Small intestine (tissue), 7 donors: Measurements from ENCODE around the gene CABP5. TPM values are rescaled to one million over a fixed set of nuclear protein-coding genes. Genes with fewer than 3 reads are reported as not detected.

Experiments used
- DNase-seq, 2 donors: peaks; one replicate each; pipeline versions ENCODE4 v3.0.0 to v3.0.0-alpha.2; 2013
- FAIRE-seq: peaks from 2 replicates; lab custom pipeline; 2012; peaks lifted over from hg19 to GRCh38; lab: Jason Lieb, UNC
- H3K27ac ChIP-seq, 3 donors: one replicate each; pipeline ENCODE4 v1.5.1; 2013; ENCODE audit warnings: low read length in 2 of 3, mild to moderate bottlenecking in 2 of 3, control low read depth in 1 of 3, inconsistent platforms in 1 of 3, low read depth in 1 of 3, moderate library complexity in 1 of 3
- H3K27me3 ChIP-seq, 3 donors: one replicate each; pipeline ENCODE4 v1.6.1; 2013; ENCODE audit warnings: low read length in 3 of 3, inconsistent platforms in 1 of 3; ENCODE audit not compliant: control insufficient read depth in 3 of 3, insufficient read depth in 3 of 3
- H3K36me3 ChIP-seq, 3 donors: one replicate each; pipeline ENCODE4 v1.6.1; 2013; ENCODE audit warnings: low read length in 3 of 3, inconsistent platforms in 1 of 3, low read depth in 1 of 3, mild to moderate bottlenecking in 1 of 3, moderate library complexity in 1 of 3; ENCODE audit not compliant: control insufficient read depth in 3 of 3, insufficient read depth in 2 of 3
- H3K4me1 ChIP-seq, 3 donors: one replicate each; pipeline ENCODE4 v1.6.1; 2013; ENCODE audit warnings: low read length in 2 of 3, inconsistent platforms in 1 of 3, low read depth in 1 of 3, mild to moderate bottlenecking in 1 of 3, moderate library complexity in 1 of 3; ENCODE audit not compliant: control insufficient read depth in 3 of 3, insufficient read depth in 2 of 3
- H3K4me3 ChIP-seq, 3 donors: one replicate each; pipeline ENCODE4 v1.5.1; 2013; ENCODE audit warnings: low read length in 3 of 3, control low read depth in 1 of 3, inconsistent platforms in 1 of 3, low read depth in 1 of 3, mild to moderate bottlenecking in 1 of 3, moderate library complexity in 1 of 3
- H3K9me3 ChIP-seq, 2 donors: one replicate each; pipeline ENCODE4 v1.6.1; 2013; ENCODE audit warnings: low read depth in 1 of 2, low read length in 1 of 2; ENCODE audit not compliant: control insufficient read depth in 2 of 2, insufficient read depth in 1 of 2
- WGBS, 3 donors: extraction: QIAGEN DNeasy Blood & Tissue Kit; methylation state at CpG; one replicate each; pipeline ENCODE4 v1.1.7; 2013; 5-methylcytosine and 5-hydroxymethylcytosine counted together
- polyA plus RNA-seq, 4 donors: library from polyadenylated mRNA; stranded (reverse) in 3 of 4; unstranded in 1 of 4; fragments of 200-250 nt in 3 of 4; fragments of 120-200 nt in 1 of 4; gene quantifications; one replicate each; pipeline versions ENCODE4 v1.2.1 to v1.2.3, GENCODE V29; 2013
- donor health status: healthy with polysubstance abuse.
- donor health status: control.
- donor health status: control.
- donor health status: Bipolar disorder and iron deficiency.
- donor health status: healthy.

Gene CABP5
- polyA plus RNA-seq, 4 donors: not detected

DNA sequence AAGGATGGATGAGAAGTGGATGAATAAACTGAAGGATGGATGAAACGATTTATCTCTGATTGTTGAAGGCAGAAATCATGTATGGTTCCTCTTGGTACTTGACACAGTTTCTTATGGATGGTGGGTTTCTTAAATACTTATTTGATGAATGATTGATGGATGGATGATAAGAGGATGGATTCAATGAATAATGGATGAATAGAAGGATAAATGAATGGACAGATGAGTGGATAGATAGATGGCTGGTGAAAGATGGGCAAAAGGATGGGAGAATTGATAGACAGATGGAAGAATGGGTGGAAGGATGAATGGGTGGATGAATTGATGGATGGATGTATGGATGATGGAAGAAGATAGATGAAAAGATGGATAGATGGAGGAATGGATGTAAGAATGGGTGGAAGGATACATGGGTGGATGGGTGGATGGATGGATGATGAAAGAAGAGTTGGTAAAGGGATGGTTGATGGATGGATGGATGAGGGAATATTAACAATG lies 47.6 kb downstream of the CABP5 start:
- Histone ChIP-seq H3K4me3 (no peak overlapping the region), H3K9me3 (peaks cover 0 to 3% of the 10 kb centered on the region in 2 donors), H3K27ac (no peak overlapping the region), H3K27me3 (peaks cover 0 to 2% (median 0%) of the 10 kb centered on the region in 3 donors), H3K4me1 (no peaks in the 10 kb centered on the region), H3K36me3 (no peaks in the 10 kb centered on the region)
- FAIRE-seq (no peak), DNase-seq (no peak)
- 60 to 76% (median 67%) methylated on average over 1 of the region's 1 CpG for WGBS, 3 donors

DNA sequence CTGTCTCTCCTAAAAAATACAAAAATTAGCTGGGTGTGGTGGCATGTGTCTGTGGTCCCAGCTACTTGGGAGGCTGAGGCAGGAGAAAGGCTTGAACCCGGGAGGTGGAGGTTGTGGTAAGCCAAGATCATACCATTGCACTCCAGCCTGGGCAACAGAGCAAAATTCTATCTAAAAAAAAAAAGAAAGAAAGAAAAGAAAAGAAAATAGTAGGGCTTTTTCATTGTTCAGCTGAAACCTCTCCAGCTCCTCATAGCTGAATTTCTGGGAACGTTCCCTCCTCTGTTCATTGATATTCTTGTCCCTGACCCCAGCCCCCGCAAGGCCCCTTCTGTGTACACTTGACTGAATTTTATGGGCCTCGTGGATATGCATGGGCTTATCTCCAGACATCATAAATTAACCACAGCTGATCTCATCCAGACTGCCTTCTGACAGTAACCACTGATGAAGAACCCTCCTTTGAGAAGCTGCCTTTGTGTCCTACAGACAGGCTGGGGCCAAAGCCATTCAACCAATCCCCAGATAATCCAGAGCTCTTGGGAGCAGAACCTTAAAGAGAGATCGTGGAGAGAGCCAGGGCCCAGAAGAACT lies 49.6 kb downstream of the CABP5 start, which contains the start of gene ELSPBP1:
Gene ELSPBP1, plus strand, starts transcription at position 424 of the 594 bp plus-strand sequence. CDS start 14,036 bp downstream, outside the sequence.
- Histone ChIP-seq H3K4me3 (no peak within 1 kb of the TSS), H3K4me1 (no peaks in the 10 kb centered on the region), H3K27me3 (peaks cover 0 to 6% (median 0%) of the 10 kb centered on the region in 3 donors), H3K9me3 (no peaks in the 10 kb centered on the region), H3K27ac (no peak within 1 kb of the TSS), H3K36me3 (no peaks in the 10 kb centered on the region)
- DNase-seq (peak in 1 of 2 donors; percentile 5), FAIRE-seq (no peak)
- 31 to 39% (median 35%) methylated on average over 5 of the region's 5 CpGs for WGBS, 3 donors

DNA sequence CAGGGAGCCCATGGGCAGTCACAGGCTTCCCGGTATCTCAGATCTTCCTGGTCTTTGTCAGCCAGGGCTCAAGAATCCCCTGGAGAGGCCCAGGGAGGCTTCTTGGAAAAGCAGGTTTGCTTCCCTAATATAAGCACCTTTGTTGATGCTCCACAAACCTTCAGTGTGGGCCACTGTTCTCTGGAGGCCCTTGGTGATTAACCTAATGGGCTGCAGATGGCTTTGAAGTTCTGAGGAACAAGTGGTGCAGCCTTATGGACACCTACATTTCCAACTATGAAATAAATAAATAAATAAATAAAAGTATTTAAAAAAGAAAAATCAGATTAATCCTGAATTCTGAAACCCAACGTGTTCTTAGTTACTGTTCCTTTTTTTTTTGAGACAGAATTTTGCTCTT lies 51.8 kb downstream of the CABP5 start, which contains the start of gene BSPH1:
Gene BSPH1, minus strand, starts transcription at position 101 of the 400 bp plus-strand sequence. Its CDS starts 89 bp downstream, at position 12.
- no peaks in the 10 kb centered on the region for H3K4me1 ChIP-seq
- H3K9me3 ChIP-seq: no peaks in the 10 kb centered on the region
- H3K36me3 ChIP-seq: no peaks in the 10 kb centered on the region
- no peak within 1 kb of the TSS for H3K4me3 ChIP-seq
- peaks cover 0 to 6% (median 0%) of the 10 kb centered on the region in 3 donors for H3K27me3 ChIP-seq
- 52 to 70% (median 62%) methylated on average over 2 of the region's 2 CpGs for WGBS, 3 donors
- DNase-seq (no peak), FAIRE-seq (no peak)
- no peak within 1 kb of the TSS for H3K27ac ChIP-seq

DNA sequence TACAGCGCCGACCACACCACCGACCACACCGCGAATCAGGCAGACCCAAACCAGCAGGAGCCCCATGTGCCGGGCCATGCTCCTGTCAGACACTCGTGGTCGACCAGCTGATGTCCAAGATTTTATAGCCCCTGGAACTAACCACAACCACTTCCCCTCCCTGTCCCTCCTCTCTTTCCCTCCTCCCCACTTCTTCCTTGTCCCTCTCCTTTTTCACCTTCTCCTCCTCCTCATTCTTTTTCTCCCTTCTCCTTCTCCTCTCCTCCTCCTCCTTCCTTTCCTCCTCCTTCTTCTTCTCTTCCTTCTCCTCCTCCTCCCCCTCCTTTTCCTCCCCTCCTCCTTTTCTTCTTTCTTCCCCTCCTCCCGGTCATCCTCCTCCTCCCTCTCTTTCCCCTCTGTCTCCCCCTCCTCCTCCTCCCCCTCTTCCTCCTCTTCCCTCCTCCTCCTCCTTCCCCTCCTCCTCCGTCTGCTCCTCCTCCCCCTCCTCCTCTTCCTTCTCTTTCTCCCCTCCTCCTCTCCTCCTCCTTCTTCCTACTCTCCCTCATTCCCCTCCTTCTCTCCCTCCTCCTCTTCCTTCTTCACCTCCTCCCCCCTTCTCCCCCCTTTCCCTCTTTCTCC lies 52.6 kb downstream of the CABP5 start:
- Histone ChIP-seq H3K4me3 (no peak overlapping the region), H3K27ac (no peak overlapping the region), H3K27me3 (peaks cover 0 to 6% (median 0%) of the 10 kb centered on the region in 3 donors), H3K4me1 (no peaks in the 10 kb centered on the region), H3K9me3 (no peaks in the 10 kb centered on the region), H3K36me3 (no peaks in the 10 kb centered on the region)
- FAIRE-seq (no peak), DNase-seq (no peak)
- 44 to 56% (median 51%) methylated on average over 10 of the region's 10 CpGs for WGBS, 3 donors

Other genes starting within 250 kb of the CABP5 start
- gene TPRX1, start 239.5 kb downstream of the CABP5 start, polyA plus RNA-seq: not detected
- gene CRX, start 222.1 kb downstream of the CABP5 start, polyA plus RNA-seq: under 1 TPM in 1 of 4 donors, not detected in 3; 0.12 TPM
- not detected for gene TPRX2, start 184.8 kb downstream of the CABP5 start, polyA plus RNA-seq
- gene SULT2A1, start 157.8 kb downstream of the CABP5 start, polyA plus RNA-seq: 100 to 1,000 TPM in 3 of 4 donors, 10 to 100 TPM in 1; 12.7 to 275 (median 187) TPM
- not detected for gene BSPH1, start 51.9 kb downstream of the CABP5 start, polyA plus RNA-seq
- not detected for gene ELSPBP1, start 49.4 kb downstream of the CABP5 start, polyA plus RNA-seq
- 10 to 100 TPM in 2 of 4 donors, 1 to 10 TPM in 2; 4.0 to 29.2 (median 11.4) TPM for gene PLA2G4C, start 66.7 kb upstream of the CABP5 start, polyA plus RNA-seq
- gene LIG1, start 126.3 kb upstream of the CABP5 start, polyA plus RNA-seq: 10 to 100 TPM; 27.3 to 44.3 (median 33.3) TPM
- 1 to 10 TPM; 4.0 to 6.8 (median 4.6) TPM for gene ZSWIM9, start 126.6 kb upstream of the CABP5 start, polyA plus RNA-seq
- gene CARD8, start 211.8 kb upstream of the CABP5 start, polyA plus RNA-seq: 10 to 100 TPM; 13.0 to 36.1 (median 16.8) TPM
- gene ZNF114, start 226.0 kb upstream of the CABP5 start, polyA plus RNA-seq: 1 to 10 TPM in 1 of 4 donors, under 1 TPM in 1, not detected in 2; 0.36 to 3.0 TPM